ELR (cell line): ENCODE results near the gene KIF3B.
A peak's percentile ranks its signal among the peaks of the same experiment; 100 is the strongest.

Experiments
- DNase-seq: peaks from one replicate; pipeline ENCODE4 v3.0.0-alpha.2; 2015; ENCODE audit warnings: low read depth

Gene KIF3B

GRCh38 chr20:32330555-32330897, 53.1 kb downstream of the KIF3B start:
- no peak for DNase-seq

GRCh38 chr20:32332614-32333013, 55.2 kb downstream of the KIF3B start:
- peak; percentile 63 for DNase-seq

GRCh38 chr20:32333181-32333987, 55.9 kb downstream of the KIF3B start:
- DNase-seq = no peak

GRCh38 chr20:32333988-32334885, 56.8 kb downstream of the KIF3B start:
- DNase-seq = no peak

GRCh38 chr20:32336918-32337347, 59.5 kb downstream of the KIF3B start:
- peak; percentile 71 for DNase-seq

- no peak for DNase-seq
Observed at GRCh38 chr20:32337937-32338661, 60.6 kb downstream of the KIF3B start.

- no peak for DNase-seq
Observed at GRCh38 chr20:32338665-32339064, 61.2 kb downstream of the KIF3B start.

GRCh38 chr20:32339116-32339515, 61.7 kb downstream of the KIF3B start:
- DNase-seq = no peak

GRCh38 chr20:32341053-32341452, 63.6 kb downstream of the KIF3B start:
- DNase-seq = peak; percentile 33

GRCh38 chr20:32343439-32343838, 66.0 kb downstream of the KIF3B start:
- peak; percentile 93 for DNase-seq

- DNase-seq = no peak
Observed at GRCh38 chr20:32344835-32345506, 67.5 kb downstream of the KIF3B start.

GRCh38 chr20:32348207-32348606, 70.8 kb downstream of the KIF3B start:
- no peak for DNase-seq

GRCh38 chr20:32350421-32350820, 73.0 kb downstream of the KIF3B start:
- DNase-seq = no peak

- no peak for DNase-seq
Observed at GRCh38 chr20:32352121-32352720, 74.8 kb downstream of the KIF3B start.

- no peak for DNase-seq
Observed at GRCh38 chr20:32353848-32354496, 76.5 kb downstream of the KIF3B start.

GRCh38 chr20:32354592-32355416, 77.4 kb downstream of the KIF3B start:
- peak; percentile 85 for DNase-seq

GRCh38 chr20:32355417-32355841, 78.0 kb downstream of the KIF3B start:
- no peak for DNase-seq

GRCh38 chr20:32355907-32356621, 78.6 kb downstream of the KIF3B start:
- peak; percentile 91 for DNase-seq
